ENCODE measurements around the gene SPACDR.

DNA sequence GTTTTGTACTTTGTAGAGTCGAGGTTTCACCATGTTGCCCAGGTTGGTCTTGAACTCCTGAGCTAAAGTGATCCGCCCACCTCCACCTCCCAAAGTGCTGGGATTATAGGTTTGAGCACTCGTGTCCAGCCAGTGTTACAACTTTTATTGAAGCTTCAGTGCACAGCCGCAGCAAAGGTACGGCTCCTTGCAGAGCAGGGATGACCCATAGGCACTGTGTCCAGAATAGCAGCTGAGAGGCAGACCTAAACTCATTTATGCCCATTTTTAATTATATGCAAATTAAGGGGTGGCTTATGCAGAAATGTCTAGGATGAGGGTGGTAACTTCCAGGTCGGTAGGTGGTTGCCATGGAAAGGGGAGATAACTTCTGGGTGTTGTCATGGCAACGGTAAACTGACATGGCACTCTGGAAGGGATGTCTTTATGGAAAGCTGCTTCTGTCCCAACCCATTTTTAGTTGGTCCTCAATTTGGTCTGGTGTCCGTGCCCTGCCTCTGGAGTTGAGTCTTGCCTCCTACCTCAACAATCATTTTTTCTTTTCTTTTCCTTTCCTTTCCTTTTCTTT lies 42.4 kb upstream of the SPACDR start:
- TF ChIP-seq, protein P1, sequence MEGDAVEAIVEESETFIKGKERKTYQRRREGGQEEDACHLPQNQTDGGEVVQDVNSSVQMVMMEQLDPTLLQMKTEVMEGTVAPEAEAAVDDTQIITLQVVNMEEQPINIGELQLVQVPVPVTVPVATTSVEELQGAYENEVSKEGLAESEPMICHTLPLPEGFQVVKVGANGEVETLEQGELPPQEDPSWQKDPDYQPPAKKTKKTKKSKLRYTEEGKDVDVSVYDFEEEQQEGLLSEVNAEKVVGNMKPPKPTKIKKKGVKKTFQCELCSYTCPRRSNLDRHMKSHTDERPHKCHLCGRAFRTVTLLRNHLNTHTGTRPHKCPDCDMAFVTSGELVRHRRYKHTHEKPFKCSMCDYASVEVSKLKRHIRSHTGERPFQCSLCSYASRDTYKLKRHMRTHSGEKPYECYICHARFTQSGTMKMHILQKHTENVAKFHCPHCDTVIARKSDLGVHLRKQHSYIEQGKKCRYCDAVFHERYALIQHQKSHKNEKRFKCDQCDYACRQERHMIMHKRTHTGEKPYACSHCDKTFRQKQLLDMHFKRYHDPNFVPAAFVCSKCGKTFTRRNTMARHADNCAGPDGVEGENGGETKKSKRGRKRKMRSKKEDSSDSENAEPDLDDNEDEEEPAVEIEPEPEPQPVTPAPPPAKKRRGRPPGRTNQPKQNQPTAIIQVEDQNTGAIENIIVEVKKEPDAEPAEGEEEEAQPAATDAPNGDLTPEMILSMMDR (IDR thresholded peaks at IDR 0.05): no peak
- TF ChIP-seq POLR2A (IDR thresholded peaks at IDR 0.05): no peak
